ENCODE data around the gene LMF2.
"Not testable (repeated sequence)": the region's sequence is repeated elsewhere in the genome, so short reads cannot be mapped to it uniquely, and the experiment has no call there.

LMF2 gene

DNA sequence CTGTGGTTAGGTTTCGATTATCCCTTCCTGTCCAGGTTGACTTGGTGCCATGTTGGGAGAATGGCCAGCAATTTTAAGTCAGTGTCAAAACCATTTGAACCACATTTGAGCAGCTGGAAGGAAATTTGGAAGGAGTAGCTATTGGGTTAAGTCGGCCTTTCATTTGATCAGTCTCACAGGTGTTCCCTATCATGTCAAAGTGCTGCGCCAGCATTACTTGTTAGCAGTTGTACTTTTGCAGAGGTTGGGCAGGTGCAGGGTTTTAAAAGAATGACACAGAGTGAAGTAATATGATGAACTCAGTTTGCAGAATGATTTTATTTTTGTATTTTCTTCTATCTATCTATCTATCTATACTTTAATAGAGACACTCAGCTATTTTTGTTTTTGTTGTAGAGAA, 28.7 kb upstream of the LMF2 start:
- no peak for DNase-seq (ENCODE audit: low read depth in 1 of 2, low spot score in 1 of 2)

DNA sequence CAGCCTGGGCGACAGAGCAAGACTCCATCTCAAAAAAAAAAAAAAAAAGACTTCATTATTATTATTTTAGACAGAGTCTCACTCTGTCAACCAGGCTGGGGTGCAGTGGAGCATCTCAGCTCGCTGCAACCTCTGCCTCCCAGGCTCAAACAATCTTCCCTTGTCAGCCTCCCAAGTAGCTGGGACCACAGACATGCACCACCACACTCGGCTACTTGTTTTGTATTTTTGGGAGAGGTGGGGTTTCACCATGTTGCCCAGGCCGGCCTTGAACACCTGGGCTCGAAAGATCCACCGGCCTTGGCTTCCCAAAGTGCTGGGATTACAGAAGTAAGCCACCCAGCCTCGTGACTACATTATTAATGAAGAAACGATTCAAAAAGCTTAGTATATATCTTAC, 27.6 kb upstream of the LMF2 start:
- no peak for DNase-seq (ENCODE audit: low read depth in 1 of 2, low spot score in 1 of 2)

DNA sequence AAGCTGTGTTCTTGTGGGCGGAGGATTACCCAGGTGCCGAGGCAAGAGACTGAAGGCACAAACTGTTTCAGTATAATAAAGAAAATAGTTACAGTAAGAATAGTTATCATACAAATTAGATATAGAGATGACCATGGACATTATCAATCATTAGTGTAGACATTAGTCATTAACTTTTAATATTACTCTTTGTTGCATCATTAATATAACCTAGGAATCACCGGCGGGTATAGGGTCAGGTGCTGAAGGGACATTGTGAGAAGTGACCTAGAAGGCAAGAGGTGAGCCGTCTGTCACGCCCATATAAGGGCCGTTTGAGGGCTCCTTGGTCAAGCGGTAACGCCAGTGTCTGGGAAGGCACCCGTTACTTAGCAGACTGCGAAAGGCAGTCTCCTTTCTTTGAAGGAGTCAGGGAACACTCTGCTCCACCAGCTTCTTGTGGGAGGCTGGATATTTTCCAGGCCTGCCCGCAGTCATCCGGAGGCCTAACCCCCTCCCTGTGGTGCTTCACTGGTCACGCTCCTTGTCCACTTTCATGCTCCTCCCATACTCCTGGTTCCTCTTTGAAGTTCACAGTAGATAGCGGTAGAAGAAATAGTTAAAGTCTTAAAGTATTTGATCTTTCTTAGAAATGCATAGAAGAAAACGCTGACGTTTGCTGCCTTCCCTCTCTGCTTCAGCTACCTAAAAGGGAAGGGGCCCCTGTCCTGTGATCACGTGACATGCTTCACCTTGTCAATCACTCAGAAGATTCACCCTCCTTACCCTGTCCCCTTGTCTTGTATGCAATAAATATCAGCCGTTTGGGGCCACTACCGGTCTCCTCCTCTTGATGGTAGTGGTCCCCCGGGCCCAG, 26.6 kb upstream of the LMF2 start:
- DNase-seq (ENCODE audit: low read depth in 1 of 2, low spot score in 1 of 2), result not testable (repeated sequence)

DNA sequence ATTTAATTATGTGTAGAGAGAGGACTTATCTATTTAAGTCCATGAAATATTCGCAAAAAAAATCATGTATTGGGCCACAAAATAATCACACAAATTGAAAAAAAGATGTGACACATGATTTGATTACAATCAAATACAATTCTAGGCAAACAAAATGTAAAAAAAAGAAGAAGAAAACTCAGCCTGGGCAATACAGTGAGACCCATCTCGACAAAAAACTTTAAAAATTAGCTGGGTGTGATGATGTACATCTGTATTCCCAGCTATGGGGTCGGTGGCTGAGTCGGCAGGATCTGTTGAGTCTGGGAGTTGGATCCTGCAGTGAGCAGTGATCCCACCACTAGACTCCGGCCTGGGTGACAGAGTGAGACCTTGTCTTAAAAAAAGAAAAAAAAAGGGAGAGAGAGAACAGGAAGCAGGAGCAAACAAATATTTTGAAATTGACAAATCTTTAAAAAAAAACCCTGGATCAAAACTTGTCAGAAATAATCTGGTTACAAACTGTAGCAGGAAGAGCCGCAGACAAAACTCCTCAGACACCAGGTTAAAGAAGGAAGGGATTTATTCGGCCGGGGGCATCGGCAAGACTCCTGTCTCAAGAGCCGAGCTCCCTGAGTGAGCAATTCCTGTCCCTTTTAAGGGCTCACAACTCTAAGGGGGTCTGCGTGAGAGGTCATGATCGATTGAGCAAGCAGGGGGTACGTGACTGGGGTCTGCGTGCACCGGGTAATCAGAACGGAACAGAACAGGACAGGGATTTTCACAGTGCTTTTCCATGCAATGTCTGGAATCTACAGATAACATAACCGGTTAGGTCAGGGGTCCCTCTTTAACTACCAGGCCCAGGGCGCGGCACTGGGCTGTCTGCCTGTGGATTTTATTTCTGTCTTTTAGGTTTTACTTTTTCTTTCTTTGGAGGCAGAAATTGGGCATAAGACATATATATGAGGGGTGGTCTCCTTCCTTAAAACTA, 25.6 kb upstream of the LMF2 start:
- DNase-seq (ENCODE audit: low read depth in 1 of 2, low spot score in 1 of 2), result no peak

DNA sequence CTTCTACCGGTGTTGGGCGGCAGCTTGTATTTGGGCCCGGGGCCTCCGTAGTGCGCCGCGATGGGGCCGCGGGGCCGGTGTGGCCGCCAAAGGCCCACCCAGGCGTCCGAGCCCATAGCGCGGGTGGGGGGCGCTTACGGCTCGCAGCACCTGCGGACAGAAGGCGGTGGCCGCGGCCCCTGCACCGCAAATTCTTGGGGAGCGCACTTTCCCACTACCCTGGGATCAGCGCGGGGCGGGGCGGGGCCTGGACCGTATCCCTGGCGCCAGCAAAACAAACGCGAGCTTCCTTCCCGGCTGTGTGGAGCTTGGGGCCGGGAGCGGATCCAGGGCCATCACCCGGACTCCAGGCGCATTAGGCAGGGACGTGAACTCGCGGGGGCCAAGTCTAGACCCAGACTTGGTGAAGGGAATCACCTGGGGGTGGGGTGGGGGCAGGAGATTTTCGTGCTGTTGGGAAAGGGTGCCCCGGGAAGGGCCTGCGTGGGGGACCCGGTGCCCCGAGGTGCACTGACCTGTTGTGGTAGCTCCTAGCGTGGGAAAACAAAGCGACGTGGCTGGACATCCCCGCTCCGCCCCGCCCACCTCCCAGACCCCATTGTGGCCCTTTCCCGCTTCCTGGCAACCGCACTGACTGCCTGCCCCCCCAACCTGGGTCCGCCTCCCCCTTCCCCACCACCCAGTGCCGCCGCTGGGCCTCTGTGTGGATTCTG, 24.6 kb upstream of the LMF2 start:
- DNase-seq (ENCODE audit: low read depth in 1 of 2, low spot score in 1 of 2), result no peak

DNA sequence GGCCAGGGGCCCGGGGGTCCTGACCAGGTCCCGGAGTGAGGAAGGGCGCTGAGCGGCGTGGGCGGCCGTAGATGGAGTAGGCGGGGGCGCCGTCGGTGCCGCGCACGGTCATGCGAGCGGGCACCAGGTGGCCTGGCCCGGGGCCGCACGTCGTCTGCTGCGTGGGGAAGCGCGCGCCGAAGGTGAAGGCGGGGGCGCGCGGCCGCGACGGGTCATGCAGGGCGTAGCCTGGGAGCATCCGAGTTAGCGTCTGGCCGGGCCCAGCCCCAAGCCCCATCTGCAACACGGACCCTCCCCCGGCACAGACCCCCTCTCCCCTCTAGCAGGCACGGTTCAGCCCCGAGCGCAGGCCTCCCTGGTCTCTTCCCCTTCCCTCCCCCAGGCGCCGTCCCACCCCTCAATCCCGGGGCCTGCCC, 24.1 kb upstream of the LMF2 start:
- peak in 1 of 2 donors; percentile 47 for DNase-seq (ENCODE audit: low read depth in 1 of 2, low spot score in 1 of 2)

DNA sequence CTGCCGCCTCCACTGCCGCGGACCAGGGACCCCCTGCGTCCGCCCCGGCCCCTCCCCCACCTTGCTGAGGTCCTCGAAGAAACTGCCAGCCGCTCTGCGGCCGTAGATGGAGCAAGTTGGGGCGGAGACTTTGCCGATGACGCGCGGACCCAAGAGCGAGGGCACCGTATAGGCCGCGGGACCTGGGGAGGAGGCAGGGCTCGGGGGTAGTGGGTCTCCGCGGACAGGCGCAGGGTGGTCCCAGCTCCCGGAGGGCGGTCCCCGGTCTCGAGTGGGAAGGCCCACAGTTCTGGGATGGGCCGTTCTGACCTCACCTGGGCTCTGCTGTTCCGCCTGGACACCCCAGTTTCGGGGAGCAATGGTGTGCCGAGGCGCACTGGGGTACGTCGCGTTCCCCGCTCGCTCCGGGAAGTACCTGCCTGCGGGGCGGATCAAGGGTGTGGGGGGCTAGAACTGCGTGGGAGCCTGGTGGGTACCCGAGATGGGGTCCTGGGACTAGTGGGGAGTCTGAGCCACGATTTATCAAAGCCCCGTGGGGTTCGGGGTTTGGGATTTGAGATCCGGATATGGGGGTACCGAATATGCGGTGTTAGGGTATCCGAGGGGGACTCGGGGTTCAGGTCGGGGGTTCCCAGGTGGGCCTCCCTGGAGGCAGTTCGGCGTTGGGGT, 23.5 kb upstream of the LMF2 start:
- DNase-seq (ENCODE audit: low read depth in 1 of 2, low spot score in 1 of 2), result peak; percentile 67 to 76

DNA sequence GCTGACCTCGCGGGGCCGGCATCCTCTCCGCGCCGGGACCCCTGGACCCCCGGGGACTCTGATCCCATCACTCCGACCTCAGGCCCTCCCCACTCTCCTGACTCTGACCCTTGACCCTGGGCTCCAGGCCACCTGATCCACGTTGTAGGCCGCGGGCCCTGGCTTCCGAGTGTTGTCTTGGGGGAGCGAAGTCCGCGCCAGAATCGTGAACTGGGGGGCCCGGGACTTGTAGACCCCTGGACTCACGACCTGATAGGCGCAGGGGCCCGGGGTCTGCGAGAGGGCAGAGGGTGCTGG, 23.0 kb upstream of the LMF2 start:
- no peak for DNase-seq (ENCODE audit: low read depth in 1 of 2, low spot score in 1 of 2)

DNA sequence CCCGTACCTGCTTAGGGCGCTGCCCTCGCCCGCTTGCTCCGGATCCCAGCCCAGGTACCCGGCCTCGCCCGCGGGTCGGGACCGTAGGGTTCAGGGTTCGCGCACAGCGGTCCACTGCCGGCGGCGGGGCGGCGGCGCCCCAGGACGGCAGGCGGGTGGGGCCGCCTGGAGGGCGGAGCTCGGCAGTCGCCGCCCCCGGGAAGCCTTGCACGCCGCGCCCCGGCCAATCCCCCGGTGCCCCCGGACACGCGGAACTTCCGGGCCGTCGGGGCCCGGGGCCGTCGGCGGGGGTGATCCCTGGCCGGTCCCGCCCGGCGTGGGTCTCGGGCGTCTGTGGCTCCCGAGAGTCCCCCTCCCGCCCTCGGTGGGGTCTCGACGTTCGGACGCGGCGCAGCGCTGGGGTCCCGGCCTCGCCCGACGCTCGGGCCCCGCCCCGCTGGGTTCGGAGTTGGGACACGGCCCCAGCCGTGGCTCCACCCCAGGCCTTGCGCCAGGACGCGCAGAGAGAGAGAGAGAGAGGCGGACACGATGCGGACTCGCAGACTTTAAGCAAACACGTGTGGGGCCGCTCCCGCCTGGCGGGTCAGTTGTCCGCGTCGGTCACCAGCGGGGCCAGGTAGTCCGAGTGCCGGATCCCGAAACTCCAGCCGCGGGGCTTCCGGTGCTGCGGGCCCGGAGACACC, 22.5 kb upstream of the LMF2 start, which contains the start of gene TYMP:
TSS of gene TYMP (minus strand) at position 116 of the 683 bp plus-strand sequence. CDS start 303 bp downstream, outside the sequence.
- DNase-seq (ENCODE audit: low read depth in 1 of 2, low spot score in 1 of 2), result peak in 1 of 2 donors; percentile 60

DNA sequence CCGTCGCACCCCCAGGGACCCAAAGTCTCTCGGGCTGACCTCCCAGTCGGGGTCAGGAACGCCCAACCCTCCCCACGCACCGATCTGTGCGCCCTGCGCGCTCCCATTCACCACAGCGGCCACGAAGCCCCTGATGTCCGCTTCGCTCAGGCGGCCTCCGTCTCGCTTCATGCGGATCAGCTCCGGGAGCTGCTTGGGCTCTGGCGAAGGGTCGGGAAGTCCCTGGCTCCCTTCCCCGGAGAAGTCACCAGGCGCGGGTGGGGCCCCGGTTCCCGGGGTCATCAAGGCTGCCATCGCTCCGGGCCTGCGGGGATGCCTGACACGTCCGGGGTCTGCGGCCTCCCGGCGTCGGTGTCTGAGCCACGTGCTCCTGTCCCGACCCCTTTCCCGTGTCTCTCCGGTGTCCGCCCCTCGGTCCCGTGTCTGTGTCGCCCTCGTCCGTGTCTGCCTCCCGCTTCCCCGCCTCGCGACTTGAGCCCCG, 22.0 kb upstream of the LMF2 start:
- DNase-seq (ENCODE audit: low read depth in 1 of 2, low spot score in 1 of 2), result no peak

DNA sequence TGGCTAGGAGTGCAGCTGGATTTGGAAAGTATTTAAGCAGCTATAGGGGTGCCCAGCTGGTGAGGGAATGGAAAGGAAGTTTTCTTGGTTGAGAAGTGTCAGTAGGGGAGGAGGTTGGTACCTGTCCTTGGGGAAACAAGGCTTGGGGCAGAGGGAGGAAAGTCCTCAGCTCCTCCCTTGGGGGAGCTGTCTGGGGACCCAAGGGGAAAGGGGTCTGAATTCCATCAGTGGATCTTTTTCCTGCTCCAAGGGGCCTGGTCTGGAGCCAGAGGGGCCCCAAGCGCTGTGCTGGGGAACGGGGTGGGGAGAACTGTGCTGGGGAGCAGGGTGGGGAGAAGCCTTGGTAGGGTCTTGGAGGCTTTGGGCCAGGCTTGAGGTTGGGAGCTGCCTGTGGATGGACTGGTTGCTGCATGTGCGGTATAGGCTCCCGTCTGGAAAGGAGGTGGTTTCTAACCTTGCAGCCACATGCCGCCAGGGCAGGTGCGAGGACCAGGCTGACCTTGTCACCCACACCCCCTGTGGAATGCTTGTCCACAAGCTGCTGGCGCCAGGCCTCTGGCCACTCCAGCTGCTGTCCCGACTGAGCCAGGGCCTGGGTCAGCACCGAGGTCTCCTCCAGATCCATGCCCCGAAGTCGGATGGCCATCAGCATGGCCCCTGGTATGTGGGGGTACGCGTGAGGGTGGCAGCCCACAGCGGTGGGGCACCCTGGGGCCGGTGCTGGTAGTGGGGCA, 21.3 kb upstream of the LMF2 start:
- DNase-seq (ENCODE audit: low read depth in 1 of 2, low spot score in 1 of 2), result no peak

DNA sequence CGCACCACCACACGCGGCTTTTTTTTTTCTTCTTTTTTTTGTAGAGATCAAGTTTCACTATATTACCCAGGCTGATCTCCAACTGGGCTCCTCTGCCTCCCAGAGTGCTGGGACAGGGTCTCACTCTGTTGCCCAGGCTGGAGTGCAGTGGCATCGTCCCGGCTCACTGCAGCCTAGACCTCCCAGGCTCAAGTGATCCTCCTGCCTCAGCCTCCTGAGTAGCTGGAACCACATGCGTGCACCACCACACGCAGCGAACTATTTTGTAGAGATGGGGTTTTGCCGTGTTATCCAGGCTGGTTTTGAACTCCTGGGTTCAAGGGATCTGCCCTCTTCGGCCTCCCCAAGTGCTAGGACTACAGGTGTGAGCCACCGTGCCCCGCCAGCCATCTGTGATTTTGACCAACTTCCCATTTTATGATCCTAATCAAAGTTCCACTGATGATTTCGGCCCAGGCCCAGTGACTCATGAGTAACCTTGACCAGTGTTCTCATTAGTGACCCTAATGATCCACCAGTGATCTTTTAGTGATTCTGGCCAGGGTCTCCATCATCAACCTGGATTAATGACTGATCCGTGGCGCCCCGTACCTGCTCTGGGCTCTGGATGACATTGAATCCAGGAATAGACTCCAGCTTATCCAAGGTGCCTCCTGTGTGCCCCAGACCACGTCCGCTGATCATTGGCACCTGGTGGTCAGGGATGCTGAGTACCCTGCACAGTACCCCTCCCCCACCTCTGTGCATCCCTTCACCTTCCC, 20.6 kb upstream of the LMF2 start:
- no peak for DNase-seq (ENCODE audit: low read depth in 1 of 2, low spot score in 1 of 2)

DNA sequence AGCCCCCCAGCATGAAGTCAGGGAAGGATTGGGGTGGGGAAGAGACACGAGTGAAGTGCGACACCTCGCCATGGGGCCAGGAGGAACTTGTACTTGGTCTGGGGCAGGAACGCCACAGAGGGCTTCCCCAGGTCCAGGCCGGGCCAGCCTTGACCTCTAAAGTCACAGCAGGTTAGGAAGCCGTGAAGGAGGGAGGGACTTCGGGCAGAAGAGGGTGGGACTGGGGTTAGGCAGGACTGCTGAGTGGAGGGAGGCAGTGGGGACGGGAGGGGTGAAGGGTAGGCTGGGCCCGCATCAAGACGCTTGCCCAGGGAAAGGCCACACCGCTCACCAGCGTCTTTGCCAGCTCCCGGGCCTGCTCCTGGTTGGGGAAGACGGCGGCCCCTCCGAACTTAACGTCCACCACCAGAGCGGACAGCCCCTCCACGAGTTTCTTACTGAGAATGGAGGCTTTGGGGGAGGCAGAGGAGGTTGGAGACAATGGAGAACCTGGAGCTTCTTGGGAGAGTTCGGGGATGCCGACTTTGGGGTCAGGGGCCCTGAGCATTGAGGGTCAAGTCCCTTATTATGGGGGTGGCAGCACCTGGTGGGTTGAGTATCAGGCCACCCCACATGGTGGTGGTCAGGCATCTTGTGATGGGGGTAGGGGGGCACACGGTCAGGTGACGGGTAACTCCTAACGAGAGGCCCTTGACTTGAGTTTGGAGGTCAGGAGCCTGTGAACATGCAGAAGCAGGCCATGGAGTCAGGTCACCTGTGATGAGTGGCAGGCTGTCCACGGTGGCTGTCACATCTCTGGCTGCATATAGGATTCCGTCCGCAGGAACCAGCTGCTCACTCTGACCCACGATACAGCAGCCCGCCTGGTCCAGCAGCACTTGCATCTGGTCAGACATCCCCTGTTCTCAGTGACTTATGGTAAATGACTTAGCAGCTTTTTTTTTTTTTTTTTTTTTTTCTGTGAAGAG, 19.6 kb upstream of the LMF2 start:
- peak in 1 of 2 donors; percentile 41 for DNase-seq (ENCODE audit: low read depth in 1 of 2, low spot score in 1 of 2)

DNA sequence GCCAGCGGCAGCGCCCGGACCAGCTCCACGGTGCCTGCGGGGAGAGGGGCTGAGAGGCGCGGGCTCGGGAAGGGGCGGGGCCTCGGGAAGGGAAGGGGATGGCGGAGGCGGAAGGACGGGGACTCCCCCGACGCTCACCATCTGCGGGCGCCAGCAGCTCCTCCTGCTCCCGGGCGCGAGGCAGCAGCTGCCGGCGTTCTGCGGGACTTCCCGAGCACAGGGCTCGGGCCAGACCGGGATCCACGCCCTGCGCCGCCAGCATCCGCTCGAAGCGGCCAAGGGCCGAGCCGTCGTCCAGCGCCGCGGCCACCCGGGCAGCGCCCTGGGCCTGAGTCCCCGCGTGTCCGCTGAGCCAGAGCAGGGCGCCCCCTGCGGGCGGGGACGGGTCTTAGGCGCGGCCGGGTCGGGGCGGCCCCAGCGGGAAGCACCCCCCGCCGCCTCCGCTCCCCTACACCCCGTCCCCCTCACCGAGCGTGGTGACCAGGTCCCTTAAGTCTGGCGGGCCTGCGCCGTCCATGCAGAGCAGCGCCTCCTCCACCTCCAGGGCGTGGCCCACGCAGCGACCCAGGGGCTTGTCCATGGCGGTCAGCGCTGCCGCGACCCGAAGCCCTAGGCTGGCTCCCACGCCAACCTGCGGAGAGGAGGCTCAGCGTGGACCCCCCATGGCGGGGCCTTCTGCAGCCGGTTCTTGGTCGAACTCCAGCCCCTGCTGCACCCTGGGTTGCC, 18.8 kb upstream of the LMF2 start:
- DNase-seq (ENCODE audit: low read depth in 1 of 2, low spot score in 1 of 2), result peak; percentile 71 to 84

DNA sequence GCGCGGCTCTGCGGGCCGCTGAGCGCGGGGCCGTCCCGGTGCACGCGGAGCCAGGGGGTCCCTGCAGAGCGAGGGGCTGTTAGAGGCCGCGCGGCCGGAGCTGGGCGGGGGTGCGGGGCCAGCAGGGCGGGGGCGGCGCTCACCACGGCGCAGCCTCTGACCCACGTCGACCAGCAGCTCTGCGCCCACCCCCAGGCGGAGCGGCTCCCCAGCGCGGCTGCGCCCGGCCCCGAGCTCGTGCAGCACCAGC, 18.3 kb upstream of the LMF2 start:
- no peak for DNase-seq (ENCODE audit: low read depth in 1 of 2, low spot score in 1 of 2)

DNA sequence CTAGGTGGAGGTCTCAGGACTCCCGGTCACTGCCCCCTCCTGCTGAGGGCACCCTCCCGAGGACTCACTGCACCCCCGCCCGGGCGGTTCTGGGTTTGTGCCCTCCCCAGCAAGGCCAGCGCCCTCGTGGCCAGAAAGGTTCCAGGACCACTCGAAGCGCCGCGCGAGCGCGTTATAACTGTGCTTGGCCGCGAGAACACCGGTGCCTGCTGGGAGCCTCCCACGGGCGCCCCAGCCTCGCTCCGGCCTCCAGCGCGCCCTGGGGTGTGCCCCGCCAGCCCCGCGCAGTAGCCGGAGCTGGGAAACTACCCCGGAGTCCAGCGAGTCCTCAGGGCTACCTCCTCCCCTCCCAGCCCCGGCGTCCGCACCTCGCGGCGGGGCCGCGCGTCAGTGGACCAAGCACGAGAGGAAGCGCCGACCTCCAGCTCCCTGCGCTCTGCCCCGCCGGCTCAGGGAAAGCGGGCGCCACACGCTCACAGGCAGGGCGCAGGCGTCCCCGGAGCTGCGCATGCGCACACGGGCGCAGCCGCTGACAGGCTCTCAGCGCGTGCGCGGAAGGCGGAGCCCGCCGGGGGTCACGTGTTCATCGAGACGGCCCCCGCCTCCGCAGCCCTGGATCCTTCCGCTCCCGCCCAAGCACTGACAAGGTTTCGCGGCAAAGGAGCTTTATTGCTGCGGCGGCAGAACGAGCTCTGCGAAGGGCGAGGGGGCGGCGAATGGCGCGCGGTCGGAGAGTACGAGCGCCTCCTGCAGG, 17.8 kb upstream of the LMF2 start, which contains the start of gene SCO2:
TSS of gene SCO2 (minus strand) at position 495 of the 754 bp plus-strand sequence. CDS start 1,187 bp downstream, outside the sequence.
- peak; percentile 95 to 96 for DNase-seq (ENCODE audit: low read depth in 1 of 2, low spot score in 1 of 2)
